GM21723 (cell line): ENCODE results near the gene NAA16.
"Not testable (repeated sequence)": the region's sequence is repeated elsewhere in the genome, so short reads cannot be mapped to it uniquely, and the experiment has no call there.

Experiments used
- ATAC-seq: cut with Tn5 transposase; IDR thresholded peaks from one replicate; pipeline ENCODE4 v1.9.1; 2021; ENCODE audit warnings: mild to moderate bottlenecking, moderate library complexity; ENCODE audit not compliant: unreplicated experiment

The NAA16 gene

GRCh38 chr13:41310963-41311405 lies at the start of gene NAA16:
NAA16 (plus strand) TSS chr13:41311267; CDS start chr13:41311529, 262 bp downstream.
- peak; percentile 70 for ATAC-seq

GRCh38 chr13:41263261-41263971 lies 47.7 kb upstream of the NAA16 start, which contains the start of gene MTRF1:
MTRF1 (minus strand) TSS chr13:41263576; CDS start chr13:41260907, 2,669 bp downstream.
- ATAC-seq: peak; percentile 96

GRCh38 chr13:41267106-41267505 lies 44.0 kb upstream of the NAA16 start:
- no peak for ATAC-seq

- no peak for ATAC-seq
These were observed 42.3 kb upstream of the NAA16 start for GRCh38 chr13:41268764-41269163.

GRCh38 chr13:41271456-41272285 lies 39.4 kb upstream of the NAA16 start:
- ATAC-seq: no peak

GRCh38 chr13:41273831-41274441 lies 37.1 kb upstream of the NAA16 start:
- no peak for ATAC-seq

- ATAC-seq: no peak
These were observed 36.2 kb upstream of the NAA16 start for GRCh38 chr13:41274881-41275280.

- ATAC-seq: no peak
These were observed 34.2 kb upstream of the NAA16 start for GRCh38 chr13:41276824-41277223.

- not testable (repeated sequence) for ATAC-seq
These were observed 31.9 kb upstream of the NAA16 start for GRCh38 chr13:41279156-41279555.

- ATAC-seq: no peak
These were observed 28.9 kb upstream of the NAA16 start for GRCh38 chr13:41282129-41282571.

- ATAC-seq: no peak
These were observed 26.4 kb upstream of the NAA16 start for GRCh38 chr13:41284512-41285288.

- no peak for ATAC-seq
These were observed 24.7 kb upstream of the NAA16 start for GRCh38 chr13:41286370-41286769.

- ATAC-seq: no peak
These were observed 21.6 kb upstream of the NAA16 start for GRCh38 chr13:41289463-41289881.

- no peak for ATAC-seq
These were observed 19.8 kb upstream of the NAA16 start for GRCh38 chr13:41291246-41291645.

- ATAC-seq: no peak
These were observed 17.8 kb upstream of the NAA16 start for GRCh38 chr13:41293272-41293671.

- ATAC-seq: no peak
These were observed 16.2 kb upstream of the NAA16 start for GRCh38 chr13:41294914-41295313.

- no peak for ATAC-seq
These were observed 15.1 kb upstream of the NAA16 start for GRCh38 chr13:41295973-41296372.

- no peak for ATAC-seq
These were observed 14.0 kb upstream of the NAA16 start for GRCh38 chr13:41296879-41297646.

GRCh38 chr13:41299316-41300094 lies 11.6 kb upstream of the NAA16 start:
- ATAC-seq: peak; percentile 67
